22Rv1 (cell line): ENCODE data around the gene ACCS.

Experiments
- ZFX ChIP-seq: fragments of 450-650 bp; IDR thresholded peaks from 2 replicates; pipeline ENCODE4 v1.6.1; 2017; ENCODE audit warnings: antibody characterized with exemption, borderline replicate concordance
- TF ChIP-seq, protein P1 (sequence below): fragments of 450-650 bp; IDR thresholded peaks from 2 replicates; pipeline ENCODE4 v1.5.1; 2017; ENCODE audit warnings: mild to moderate bottlenecking

DNA sequence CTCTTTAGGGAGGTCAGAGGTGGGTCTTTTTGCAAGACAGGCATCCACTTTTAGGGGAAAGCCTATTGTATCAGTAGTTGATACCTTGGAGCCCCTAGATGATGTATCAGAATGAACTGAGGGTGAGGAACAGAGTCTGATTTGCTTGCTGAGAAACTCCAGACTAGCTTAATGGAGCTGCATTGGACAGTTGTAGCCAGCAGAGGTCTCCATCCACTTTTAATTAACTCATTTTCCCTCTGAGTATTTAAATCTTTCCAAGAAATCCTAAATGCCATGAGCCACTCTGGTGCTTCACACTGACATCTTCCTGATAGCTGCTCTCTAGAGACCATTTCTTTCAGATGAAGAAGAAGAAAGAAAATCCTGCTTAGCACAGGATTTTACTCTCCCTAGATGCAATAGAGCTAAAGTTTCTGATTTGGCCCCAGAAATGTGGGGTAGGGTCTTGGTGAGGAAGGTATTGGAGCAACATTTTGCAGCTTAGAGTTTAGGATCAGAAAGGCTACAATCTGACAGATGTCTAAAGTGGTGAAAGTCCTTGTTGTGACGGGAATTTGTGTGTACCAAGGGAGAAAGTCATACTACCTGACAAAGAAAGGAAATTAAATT lies 67.4 kb downstream of the ACCS start:
- TF ChIP-seq, protein P1, sequence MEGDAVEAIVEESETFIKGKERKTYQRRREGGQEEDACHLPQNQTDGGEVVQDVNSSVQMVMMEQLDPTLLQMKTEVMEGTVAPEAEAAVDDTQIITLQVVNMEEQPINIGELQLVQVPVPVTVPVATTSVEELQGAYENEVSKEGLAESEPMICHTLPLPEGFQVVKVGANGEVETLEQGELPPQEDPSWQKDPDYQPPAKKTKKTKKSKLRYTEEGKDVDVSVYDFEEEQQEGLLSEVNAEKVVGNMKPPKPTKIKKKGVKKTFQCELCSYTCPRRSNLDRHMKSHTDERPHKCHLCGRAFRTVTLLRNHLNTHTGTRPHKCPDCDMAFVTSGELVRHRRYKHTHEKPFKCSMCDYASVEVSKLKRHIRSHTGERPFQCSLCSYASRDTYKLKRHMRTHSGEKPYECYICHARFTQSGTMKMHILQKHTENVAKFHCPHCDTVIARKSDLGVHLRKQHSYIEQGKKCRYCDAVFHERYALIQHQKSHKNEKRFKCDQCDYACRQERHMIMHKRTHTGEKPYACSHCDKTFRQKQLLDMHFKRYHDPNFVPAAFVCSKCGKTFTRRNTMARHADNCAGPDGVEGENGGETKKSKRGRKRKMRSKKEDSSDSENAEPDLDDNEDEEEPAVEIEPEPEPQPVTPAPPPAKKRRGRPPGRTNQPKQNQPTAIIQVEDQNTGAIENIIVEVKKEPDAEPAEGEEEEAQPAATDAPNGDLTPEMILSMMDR: peak; percentile 81
- TF ChIP-seq ZFX: no peak
